Right ventricle myocardium inferior (tissue), 1 donor: Measurements from ENCODE around the gene MB. TPM values are rescaled to one million over a fixed set of nuclear protein-coding genes. Genes with fewer than 3 reads are reported as not detected.

Experiments
- ATAC-seq: fragments of 200-7000 bp; cut with Tn5 transposase; one replicate; pipeline ENCODE4 v1.9.1; 2020; ENCODE audit warnings: mild to moderate bottlenecking, moderate library complexity
- DNase-seq: peaks from one replicate; pipeline ENCODE4 v3.0.0; 2021; ENCODE audit errors: missing footprints
- intact Hi-C: fragments of 100-400 bp; cut with DNase I; formaldehyde crosslinking; loops from one replicate; pipeline ENCODE4 v1.11.0; 2022
- total RNA-seq: library from RNA; stranded (reverse); fragmentation: NEBNext Ultra II Directional; extraction: Animal tissue kit (Norgen Biotek cat#: 25700); gene quantifications from one replicate; pipeline ENCODE4 v1.2.1, GENCODE V29; 2021
- donor health status: DM: no; HTN: yes; CAD: no; lungs with severe emphysema.

MB gene
- total RNA-seq, 1 donor from 2014 or later = 17,829 TPM

- no peak for DNase-seq
These were observed 48.1 kb downstream of the MB start for GRCh38 chr22:35568751-35569739.

GRCh38 chr22:35567351-35568141 is 49.6 kb downstream of the MB start:
- DNase-seq (peak; percentile 67), ATAC-seq (peak; percentile 69)
- intact Hi-C loops = no loop called here

More at GRCh38 chr22:35568751-35569739, 48.1 kb downstream of the MB start:
- no peak for ATAC-seq
- intact Hi-C loops = no loop called here

GRCh38 chr22:35564975-35565867 is 51.9 kb downstream of the MB start:
- ATAC-seq = no peak
- intact Hi-C loops = no loop called here
- DNase-seq = no peak

GRCh38 chr22:35563211-35563610 is 53.9 kb downstream of the MB start:
- DNase-seq (no peak), ATAC-seq (no peak)
- intact Hi-C loops = no loop called here

GRCh38 chr22:35561796-35562526 is 55.2 kb downstream of the MB start:
- ATAC-seq = no peak
- intact Hi-C loops = no loop called here
- no peak for DNase-seq

GRCh38 chr22:35560824-35561223 is 56.3 kb downstream of the MB start:
- intact Hi-C loops = no loop called here
- ATAC-seq = no peak
- no peak for DNase-seq

GRCh38 chr22:35560366-35560765 is 56.8 kb downstream of the MB start:
- ATAC-seq = no peak
- DNase-seq = no peak
- intact Hi-C loops = no loop called here

- ATAC-seq (no peak), DNase-seq (no peak)
- intact Hi-C loops = no loop called here
These were observed 57.6 kb downstream of the MB start for GRCh38 chr22:35559354-35560005.

- intact Hi-C loops = no loop called here
- no peak for DNase-seq
- ATAC-seq = no peak
These were observed 58.4 kb downstream of the MB start for GRCh38 chr22:35558719-35559118.

GRCh38 chr22:35558031-35558430 is 59.1 kb downstream of the MB start:
- intact Hi-C loops = no loop called here
- ATAC-seq (no peak), DNase-seq (no peak)

Other genes with a start within 250 kb of the MB start
- gene HMOX1, start 236.2 kb downstream of the MB start, total RNA-seq = 7.4 TPM
- 13.6 TPM for gene MCM5, start 217.2 kb downstream of the MB start, total RNA-seq
- 9.5 TPM for gene RASD2, start 76.5 kb downstream of the MB start, total RNA-seq
- gene APOL6, start 31.1 kb upstream of the MB start, total RNA-seq = 6.6 TPM
- not detected for gene APOL5, start 100.5 kb upstream of the MB start, total RNA-seq